OCI-LY7 (cell line): Measurements from ENCODE around the gene IRGC. TPM values are rescaled to one million over a fixed set of nuclear protein-coding genes. Genes with fewer than 3 reads are reported as not detected.
"Not testable (repeated sequence)": the region's sequence is repeated elsewhere in the genome, so short reads cannot be mapped to it uniquely, and the experiment has no call there.

ENCODE experiments used
- BruUV-seq: library from RNA; stranded (reverse); fragments of 400-500 nt; replicated peaks from 2 replicates; lab custom pipeline; 2021; lab: Mats Ljungman, UMichigan
- CTCF ChIA-PET: fragments of 300-600 bp; sonication (Branson Sonifier 250); formaldehyde crosslinking; loops from one replicate; lab custom pipeline; 2022; ENCODE audit warnings: antibody characterized with exemption; ENCODE audit not compliant: unreplicated experiment; lab: Charles Lee
- POLR2A ChIA-PET: fragments of 300-600 bp; sonication (Branson Sonifier 250); formaldehyde crosslinking; loops from one replicate; lab custom pipeline; 2022; ENCODE audit warnings: antibody characterized with exemption; lab: Charles Lee
- DNase-seq: peaks from one replicate; pipeline ENCODE4 v3.0.0-alpha.2; 2015; ENCODE audit warnings: low spot score
- H2AFZ ChIP-seq: fragments of 200-600 bp; sonication (generic), shearing (Covaris generic); 2 replicates; pipeline ENCODE4 v1.6.1; 2014; ENCODE audit warnings: mild to moderate bottlenecking, antibody characterized with exemption, low read length, moderate library complexity
- H3K27ac ChIP-seq: fragments of 200-600 bp; sonication (generic); 2 replicates; pipeline ENCODE4 v1.5.1; 2014; ENCODE audit warnings: mixed run types, low read depth, mild to moderate bottlenecking, moderate library complexity, low read length, inconsistent platforms; ENCODE audit not compliant: poor library complexity, severe bottlenecking
- H3K36me3 ChIP-seq: fragments of 200-600 bp; sonication (generic); 2 replicates; pipeline ENCODE4 v1.6.1; 2014; ENCODE audit warnings: mild to moderate bottlenecking, antibody characterized with exemption, low read length, moderate library complexity, mixed read lengths; ENCODE audit not compliant: insufficient read depth
- H3K4me1 ChIP-seq: fragments of 200-600 bp; sonication (generic); 2 replicates; pipeline ENCODE4 v1.5.1; 2014; ENCODE audit warnings: mild to moderate bottlenecking, low read length; ENCODE audit not compliant: insufficient read depth, poor library complexity, severe bottlenecking
- H3K4me2 ChIP-seq: fragments of 200-600 bp; sonication (generic); 2 replicates; pipeline ENCODE4 v1.6.1; 2014; ENCODE audit warnings: mild to moderate bottlenecking, low read length
- H3K4me3 ChIP-seq: fragments of 200-600 bp; sonication (generic); 2 replicates; pipeline ENCODE4 v1.5.1; 2014; ENCODE audit warnings: mild to moderate bottlenecking, low read depth, low read length; ENCODE audit not compliant: poor library complexity, severe bottlenecking
- H3K79me2 ChIP-seq: fragments of 200-600 bp; sonication (generic); 2 replicates; pipeline ENCODE4 v1.6.1; 2016; ENCODE audit warnings: low read depth, mild to moderate bottlenecking, low read length, moderate library complexity, mixed read lengths; ENCODE audit not compliant: insufficient read depth
- H3K9me2 ChIP-seq: fragments of 200-600 bp; sonication (generic); 2 replicates; pipeline ENCODE4 v1.6.1; 2016; ENCODE audit warnings: mild to moderate bottlenecking, low read length, mixed read lengths; ENCODE audit not compliant: insufficient read depth
- H3K9me3 ChIP-seq: fragments of 200-600 bp; sonication (generic); 2 replicates; pipeline ENCODE4 v1.6.1; 2014; ENCODE audit warnings: mild to moderate bottlenecking, mixed run types, low read length, mixed read lengths
- H4K20me1 ChIP-seq: fragments of 200-600 bp; sonication (generic); 2 replicates; pipeline ENCODE4 v1.6.1; 2014; ENCODE audit warnings: mild to moderate bottlenecking, antibody characterized with exemption, low read length, moderate library complexity, mixed read lengths; ENCODE audit not compliant: insufficient read depth
- EZH2phosphoT487 ChIP-seq: fragments of 200-600 bp; sonication (generic); IDR thresholded peaks from 2 replicates; pipeline ENCODE4 v1.6.1; 2018; ENCODE audit warnings: low read depth, borderline replicate concordance, mild to moderate bottlenecking, mixed run types, antibody characterized with exemption, low read length, moderate library complexity, mixed read lengths
- intact Hi-C: fragments of 100-400 bp; cut with micrococcal nuclease; formaldehyde crosslinking; loops from one replicate; pipeline ENCODE4 v1.10.0; 2022; ENCODE audit not compliant: unreplicated experiment
- total RNA-seq, 2 experiments: library from RNA; depleted of rRNA in 1 of 2; stranded (reverse); fragments of >200 nt in 1 of 2; shearing (Covaris generic) in 1 of 2; gene quantifications; 2 replicates each; pipeline ENCODE4 v1.2.3, GENCODE V29; 2014 to 2022
- TF ChIP-seq, protein P1 (sequence below): fragments of 200-600 bp; sonication (generic); conservative IDR thresholded peaks from 2 replicates; pipeline ENCODE4 v1.5.1; 2014; ENCODE audit warnings: mild to moderate bottlenecking, antibody characterized with exemption, low read length, moderate library complexity, mixed read lengths

IRGC gene
- total RNA-seq, 2 experiments from 2014 or later, result not detected

DNA sequence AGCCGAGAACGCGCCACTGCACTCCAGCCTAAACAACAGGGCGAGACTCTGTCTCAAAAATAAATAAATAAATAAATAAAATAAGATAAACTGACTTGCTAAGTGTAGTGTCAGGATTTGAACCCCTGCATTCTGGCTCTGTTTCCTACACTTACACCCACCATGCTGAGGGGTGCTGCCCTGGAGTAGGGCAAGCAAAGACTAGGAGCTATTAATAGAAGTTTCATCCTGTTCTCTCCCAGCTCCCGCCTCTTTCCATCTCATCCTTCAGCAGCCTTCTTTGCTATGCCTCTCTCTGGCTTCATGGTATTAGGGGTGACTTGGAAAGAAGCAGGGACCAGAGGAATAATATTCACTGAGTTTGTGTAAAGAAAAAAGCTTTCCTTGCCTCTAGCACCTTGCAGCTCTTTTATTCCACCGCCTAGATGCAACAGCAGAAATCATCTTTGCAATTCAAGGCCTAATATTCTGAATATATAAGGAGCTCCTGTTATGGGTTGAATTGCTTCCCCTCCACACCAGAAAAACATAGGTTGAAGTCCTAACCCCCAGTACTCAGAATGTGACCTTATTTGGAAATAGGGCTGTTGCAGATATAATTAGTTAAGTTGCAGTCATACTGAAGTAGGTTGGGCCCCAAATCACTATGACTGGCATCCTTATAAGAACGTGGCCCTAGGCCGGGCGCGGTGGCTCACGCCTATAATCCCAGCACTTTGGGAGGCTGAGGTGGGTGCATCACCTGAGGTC lies 37.2 kb upstream of the IRGC start:
- CTCF ChIA-PET, result no interaction called here

DNA sequence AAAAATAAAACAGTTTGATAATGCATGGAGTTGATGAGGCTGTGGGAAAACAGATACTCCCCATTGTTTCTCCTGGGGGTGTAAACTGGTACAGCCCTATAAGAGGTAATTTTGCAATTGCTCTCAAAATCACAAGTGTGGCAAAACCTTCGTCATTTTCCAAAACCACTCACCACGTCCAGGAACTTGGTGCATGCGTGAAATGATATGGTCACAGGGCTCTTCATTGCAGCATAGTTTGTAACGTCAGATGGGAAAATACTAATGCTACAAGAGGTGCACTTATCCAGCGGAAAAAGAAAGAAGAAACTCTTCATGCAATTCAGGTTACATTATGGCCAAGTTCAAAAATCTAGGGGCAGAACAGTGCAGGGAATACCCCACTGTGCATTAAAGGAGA lies 34.1 kb upstream of the IRGC start:
- H3K4me2 ChIP-seq, result no peak overlapping the region
- ChIA-PET POLR2A (no interaction called here), CTCF (no interaction called here)
- H3K9me3 ChIP-seq, result no peaks in the 10 kb centered on the region
- no peaks in the 10 kb centered on the region for H3K4me1 ChIP-seq
- no peak for DNase-seq
- intact Hi-C loops, result no loop called here
- H2AFZ ChIP-seq, result no peak overlapping the region
- TF ChIP-seq EZH2phosphoT487, result no peak
- TF ChIP-seq, protein P1, sequence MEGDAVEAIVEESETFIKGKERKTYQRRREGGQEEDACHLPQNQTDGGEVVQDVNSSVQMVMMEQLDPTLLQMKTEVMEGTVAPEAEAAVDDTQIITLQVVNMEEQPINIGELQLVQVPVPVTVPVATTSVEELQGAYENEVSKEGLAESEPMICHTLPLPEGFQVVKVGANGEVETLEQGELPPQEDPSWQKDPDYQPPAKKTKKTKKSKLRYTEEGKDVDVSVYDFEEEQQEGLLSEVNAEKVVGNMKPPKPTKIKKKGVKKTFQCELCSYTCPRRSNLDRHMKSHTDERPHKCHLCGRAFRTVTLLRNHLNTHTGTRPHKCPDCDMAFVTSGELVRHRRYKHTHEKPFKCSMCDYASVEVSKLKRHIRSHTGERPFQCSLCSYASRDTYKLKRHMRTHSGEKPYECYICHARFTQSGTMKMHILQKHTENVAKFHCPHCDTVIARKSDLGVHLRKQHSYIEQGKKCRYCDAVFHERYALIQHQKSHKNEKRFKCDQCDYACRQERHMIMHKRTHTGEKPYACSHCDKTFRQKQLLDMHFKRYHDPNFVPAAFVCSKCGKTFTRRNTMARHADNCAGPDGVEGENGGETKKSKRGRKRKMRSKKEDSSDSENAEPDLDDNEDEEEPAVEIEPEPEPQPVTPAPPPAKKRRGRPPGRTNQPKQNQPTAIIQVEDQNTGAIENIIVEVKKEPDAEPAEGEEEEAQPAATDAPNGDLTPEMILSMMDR, result no peak
- no TSS peak for BruUV-seq
- no peak overlapping the region for H3K4me3 ChIP-seq
- H3K79me2 ChIP-seq, result no peaks in the 10 kb centered on the region
- H3K9me2 ChIP-seq, result no peaks in the 10 kb centered on the region
- no peak overlapping the region for H3K27ac ChIP-seq
- H4K20me1 ChIP-seq, result no peaks in the 10 kb centered on the region
- no peaks in the 10 kb centered on the region for H3K36me3 ChIP-seq

More for the DNA sequence above, 37.2 kb upstream of the IRGC start:
- no peaks in the 10 kb centered on the region for H3K4me1 ChIP-seq
- no peak for DNase-seq
- TF ChIP-seq EZH2phosphoT487, result no peak
- TF ChIP-seq, protein P1, result no peak
- H4K20me1 ChIP-seq, result no peaks in the 10 kb centered on the region
- no peaks in the 10 kb centered on the region for H3K9me2 ChIP-seq
- H3K4me2 ChIP-seq, result no peak overlapping the region
- intact Hi-C loops, result no loop called here
- no peaks in the 10 kb centered on the region for H3K79me2 ChIP-seq
- H3K9me3 ChIP-seq, result no peaks in the 10 kb centered on the region
- BruUV-seq, result no TSS peak
- POLR2A ChIA-PET, result interaction anchor here (1.3 kb wide), 1 partner anchor 10 kb away, joined by 4 read pairs; no protein-coding TSS in a partner anchor
- no peak overlapping the region for H3K4me3 ChIP-seq
- H3K27ac ChIP-seq, result no peak overlapping the region
- no peaks in the 10 kb centered on the region for H3K36me3 ChIP-seq
- no peak overlapping the region for H2AFZ ChIP-seq

DNA sequence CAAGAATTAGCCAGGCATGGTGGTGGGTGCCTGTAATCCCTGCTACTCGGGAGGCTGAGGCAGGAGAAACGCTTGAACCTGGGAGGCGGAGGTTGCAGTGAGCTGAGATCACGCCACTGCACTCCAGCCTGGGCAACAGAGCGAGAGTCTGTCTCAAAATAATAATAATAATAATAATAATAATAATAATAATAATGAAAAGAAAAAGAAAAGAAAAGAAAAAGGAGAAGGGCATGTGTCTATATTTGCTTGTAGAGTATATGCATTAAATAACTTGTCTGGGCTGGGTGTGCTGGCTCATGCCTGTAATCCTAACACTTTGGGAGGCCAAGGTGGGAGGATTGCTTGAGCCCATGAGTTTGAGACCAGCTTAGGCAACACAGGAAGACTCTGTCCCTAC lies 33.6 kb upstream of the IRGC start:
- H3K4me3 ChIP-seq, H3K36me3 ChIP-seq, CTCF ChIA-PET, H3K9me3 ChIP-seq, H3K4me2 ChIP-seq, BruUV-seq, H3K4me1 ChIP-seq, DNase-seq, H3K9me2 ChIP-seq, H3K27ac ChIP-seq, POLR2A ChIA-PET, H2AFZ ChIP-seq, intact Hi-C loops, H3K79me2 ChIP-seq, H4K20me1 ChIP-seq: not testable (repeated sequence)
